PFSK-1 (cell line): ENCODE results near the gene MAGI1.

Experiments used
- FOXP2 ChIP-seq: optimal IDR thresholded peaks from 2 replicates; pipeline ENCODE3; 2011; ENCODE audit warnings: borderline replicate concordance, control low read depth, inconsistent platforms; ENCODE audit not compliant: insufficient read depth; ENCODE audit errors: extremely low read length, extremely low read depth
- POLR2AphosphoS5 ChIP-seq: IDR thresholded peaks from 2 replicates; pipeline ENCODE4 v1.6.1; 2012; ENCODE audit warnings: low read depth, mild to moderate bottlenecking, control low read depth, low read length, moderate library complexity
- SIN3A ChIP-seq: IDR thresholded peaks from 2 replicates; pipeline ENCODE4 v1.6.1; 2012; ENCODE audit warnings: mild to moderate bottlenecking, low read length, moderate library complexity, borderline replicate concordance; ENCODE audit not compliant: insufficient read depth
- TAF1 ChIP-seq: IDR thresholded peaks from 2 replicates; pipeline ENCODE4 v1.6.1; 2012; ENCODE audit warnings: low read length, control low read depth, borderline replicate concordance; ENCODE audit not compliant: insufficient read depth
- TF ChIP-seq, protein P1 (sequence below), 2 experiments: IDR thresholded peaks; 2 replicates each; pipeline versions ENCODE4 v1.6.1 to v1.8.0; 2011 to 2012; ENCODE audit warnings: low read depth in 2 of 2, low read length in 2 of 2, control low read depth in 1 of 2, inconsistent platforms in 1 of 2, mild to moderate bottlenecking in 1 of 2, moderate library complexity in 1 of 2; ENCODE audit not compliant: insufficient read depth in 1 of 2

Gene MAGI1

DNA sequence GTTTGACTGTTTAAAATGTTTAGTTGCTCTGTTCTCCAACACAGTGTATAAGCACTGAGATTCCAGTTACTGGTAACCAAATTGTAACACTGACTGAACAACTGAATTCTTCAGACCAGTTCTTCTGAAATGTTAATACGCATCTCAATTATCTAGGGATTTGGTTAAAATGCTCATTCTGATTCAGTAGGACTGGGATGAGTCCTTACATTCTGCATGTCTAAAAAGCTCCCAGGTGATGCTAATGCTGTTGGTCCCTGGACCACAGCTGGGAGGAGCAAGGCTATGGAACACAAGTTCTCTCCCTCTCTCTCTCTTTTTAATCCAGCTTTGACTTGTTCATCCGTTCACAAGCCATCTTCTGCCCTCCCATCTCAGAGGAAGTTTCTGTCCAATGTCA is 380.3 kb downstream of the MAGI1 start:
- TF ChIP-seq SIN3A (no peak), POLR2AphosphoS5 (no peak), TAF1 (no peak), FOXP2 (no peak)
- TF ChIP-seq, protein P1, sequence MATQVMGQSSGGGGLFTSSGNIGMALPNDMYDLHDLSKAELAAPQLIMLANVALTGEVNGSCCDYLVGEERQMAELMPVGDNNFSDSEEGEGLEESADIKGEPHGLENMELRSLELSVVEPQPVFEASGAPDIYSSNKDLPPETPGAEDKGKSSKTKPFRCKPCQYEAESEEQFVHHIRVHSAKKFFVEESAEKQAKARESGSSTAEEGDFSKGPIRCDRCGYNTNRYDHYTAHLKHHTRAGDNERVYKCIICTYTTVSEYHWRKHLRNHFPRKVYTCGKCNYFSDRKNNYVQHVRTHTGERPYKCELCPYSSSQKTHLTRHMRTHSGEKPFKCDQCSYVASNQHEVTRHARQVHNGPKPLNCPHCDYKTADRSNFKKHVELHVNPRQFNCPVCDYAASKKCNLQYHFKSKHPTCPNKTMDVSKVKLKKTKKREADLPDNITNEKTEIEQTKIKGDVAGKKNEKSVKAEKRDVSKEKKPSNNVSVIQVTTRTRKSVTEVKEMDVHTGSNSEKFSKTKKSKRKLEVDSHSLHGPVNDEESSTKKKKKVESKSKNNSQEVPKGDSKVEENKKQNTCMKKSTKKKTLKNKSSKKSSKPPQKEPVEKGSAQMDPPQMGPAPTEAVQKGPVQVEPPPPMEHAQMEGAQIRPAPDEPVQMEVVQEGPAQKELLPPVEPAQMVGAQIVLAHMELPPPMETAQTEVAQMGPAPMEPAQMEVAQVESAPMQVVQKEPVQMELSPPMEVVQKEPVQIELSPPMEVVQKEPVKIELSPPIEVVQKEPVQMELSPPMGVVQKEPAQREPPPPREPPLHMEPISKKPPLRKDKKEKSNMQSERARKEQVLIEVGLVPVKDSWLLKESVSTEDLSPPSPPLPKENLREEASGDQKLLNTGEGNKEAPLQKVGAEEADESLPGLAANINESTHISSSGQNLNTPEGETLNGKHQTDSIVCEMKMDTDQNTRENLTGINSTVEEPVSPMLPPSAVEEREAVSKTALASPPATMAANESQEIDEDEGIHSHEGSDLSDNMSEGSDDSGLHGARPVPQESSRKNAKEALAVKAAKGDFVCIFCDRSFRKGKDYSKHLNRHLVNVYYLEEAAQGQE (IDR thresholded peaks at IDR 0.05; ENCODE audit: insufficient read depth in 1 of 2, low read depth in 2 of 2, low read length in 2 of 2), result no peak

DNA sequence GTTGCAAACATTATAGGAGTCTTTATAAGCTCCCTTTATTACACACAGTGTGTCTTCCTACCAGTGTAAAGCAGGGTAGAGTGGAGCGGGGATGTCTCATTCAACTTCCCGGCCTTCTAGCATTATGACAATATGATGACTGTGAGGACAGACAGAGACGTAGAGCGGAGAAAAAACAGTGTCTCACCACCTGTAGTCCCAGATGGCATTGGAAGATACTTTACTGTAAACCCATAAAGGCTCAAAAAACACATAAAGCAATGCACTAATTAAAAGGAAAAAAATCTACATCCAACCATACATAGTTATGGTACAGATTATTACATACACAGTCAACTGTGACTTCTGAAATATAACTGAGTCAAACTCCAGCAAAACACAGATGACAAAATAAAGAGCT is 383.7 kb downstream of the MAGI1 start:
- TF ChIP-seq, protein P1 (IDR thresholded peaks at IDR 0.05; ENCODE audit: insufficient read depth in 1 of 2, low read depth in 2 of 2, low read length in 2 of 2), result no peak
- TF ChIP-seq TAF1, result no peak
- no peak for TF ChIP-seq POLR2AphosphoS5
- no peak for TF ChIP-seq SIN3A
- no peak for TF ChIP-seq FOXP2

DNA sequence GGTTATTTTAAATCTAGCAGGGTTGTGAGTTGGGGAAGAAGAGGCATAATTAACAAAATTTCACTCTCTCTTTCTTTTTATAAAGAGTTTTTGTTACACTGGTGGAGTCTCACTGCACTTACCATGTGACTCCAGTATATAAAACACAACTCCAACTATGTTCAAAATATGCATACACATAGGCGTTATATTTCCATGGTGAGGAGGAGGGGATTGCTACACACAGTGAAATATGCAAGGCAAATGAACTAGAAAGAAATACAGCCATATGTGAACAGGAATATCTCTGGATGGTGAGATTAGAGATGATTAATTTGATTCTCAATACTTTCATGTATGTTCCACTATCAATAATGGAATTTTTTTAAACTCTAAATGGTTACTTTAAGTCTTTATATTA is 385.0 kb downstream of the MAGI1 start:
- TF ChIP-seq, protein P1 (IDR thresholded peaks at IDR 0.05; ENCODE audit: insufficient read depth in 1 of 2, low read depth in 2 of 2, low read length in 2 of 2), result no peak
- no peak for TF ChIP-seq POLR2AphosphoS5
- no peak for TF ChIP-seq FOXP2
- TF ChIP-seq SIN3A, result no peak
- no peak for TF ChIP-seq TAF1

DNA sequence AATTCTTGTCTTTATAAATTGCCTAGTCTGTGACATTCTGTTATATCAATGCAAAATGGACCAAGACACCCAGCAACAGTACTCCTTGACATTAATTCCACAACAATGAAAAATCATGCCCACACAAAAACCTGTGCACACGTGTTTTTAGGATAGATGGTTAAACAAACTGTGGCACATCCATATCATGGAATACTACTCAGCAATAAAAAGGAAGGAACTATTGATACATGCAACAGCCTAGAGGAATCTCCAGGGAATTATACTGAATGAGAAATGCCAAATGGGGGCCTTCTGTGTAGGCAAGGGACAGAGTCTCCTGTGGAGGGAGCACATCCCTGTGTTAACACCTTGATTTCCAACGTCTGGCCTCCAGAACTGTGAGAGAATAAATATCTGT is 388.5 kb downstream of the MAGI1 start:
- TF ChIP-seq FOXP2, result no peak
- no peak for TF ChIP-seq TAF1

DNA sequence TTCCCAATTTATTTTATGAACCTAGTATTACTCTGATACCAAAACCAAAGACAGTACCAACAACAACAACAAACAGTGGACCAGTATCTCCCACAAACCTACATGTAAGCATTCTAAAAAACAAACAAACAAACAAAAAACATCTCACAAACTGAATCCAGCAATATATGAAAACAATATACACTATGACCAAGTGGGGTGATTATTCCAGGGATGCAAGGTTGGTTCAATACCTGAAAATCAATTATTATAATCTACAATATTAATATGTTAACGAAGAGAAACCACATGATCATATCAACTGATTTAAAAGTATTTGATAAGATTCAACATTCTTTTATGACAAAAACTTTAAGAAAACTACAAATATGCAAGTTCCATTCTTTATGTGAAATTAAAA is 391.3 kb downstream of the MAGI1 start:
- TF ChIP-seq TAF1 (no peak), SIN3A (no peak), POLR2AphosphoS5 (no peak), FOXP2 (no peak)
- TF ChIP-seq, protein P1 (IDR thresholded peaks at IDR 0.05; ENCODE audit: insufficient read depth in 1 of 2, low read depth in 2 of 2, low read length in 2 of 2), result no peak
